Activated CD4-positive, alpha-beta T cell treated with anti-CD3 and anti-CD28 coated beads for 48 hours (primary cell): ENCODE measurements around the gene KRT6B.
"Not testable (repeated sequence)": the region's sequence is repeated elsewhere in the genome, so short reads cannot be mapped to it uniquely, and the experiment has no call there.

Experiments used
- DNase-seq: peaks from one replicate; pipeline ENCODE4 v3.0.0-alpha.2; 2020

Gene KRT6B

DNA sequence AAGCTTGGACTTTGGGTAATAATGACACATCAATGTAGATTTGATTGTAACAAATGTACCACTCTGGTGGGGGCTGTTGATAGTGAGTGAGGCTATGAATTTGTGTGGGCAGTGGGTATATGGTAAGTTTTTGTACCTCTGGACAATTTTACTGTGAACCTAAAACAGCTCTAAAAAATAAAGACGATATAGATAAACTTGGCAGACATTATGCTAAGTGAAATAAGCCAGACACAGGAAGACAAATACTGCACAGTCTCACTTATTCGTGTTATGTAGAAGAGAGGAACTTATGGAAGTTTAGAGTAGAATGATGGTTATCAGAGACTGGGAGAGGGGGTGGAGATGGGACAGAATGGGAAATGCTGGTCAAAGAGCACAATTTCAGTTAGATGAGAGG lies 13.0 kb upstream of the KRT6B start:
- no peak for DNase-seq

DNA sequence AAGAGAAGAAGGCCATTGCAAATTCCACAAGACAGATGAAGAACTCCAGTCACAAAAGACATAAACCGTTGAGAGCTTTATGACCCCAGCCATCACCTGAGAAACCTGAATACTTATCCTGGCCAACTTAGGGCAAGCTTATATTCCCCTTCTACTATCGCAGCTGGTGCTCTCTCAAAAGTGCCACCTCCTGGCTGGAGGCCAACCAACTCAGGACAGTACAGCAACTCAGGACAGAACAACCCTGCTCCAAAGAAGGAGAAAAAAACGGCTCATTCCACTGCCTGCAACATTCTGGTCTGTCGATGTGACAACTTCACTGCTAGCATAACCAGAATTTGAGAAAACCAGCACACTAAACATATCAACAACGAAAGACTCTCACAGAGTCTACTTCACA lies 9.7 kb upstream of the KRT6B start:
- no peak for DNase-seq

DNA sequence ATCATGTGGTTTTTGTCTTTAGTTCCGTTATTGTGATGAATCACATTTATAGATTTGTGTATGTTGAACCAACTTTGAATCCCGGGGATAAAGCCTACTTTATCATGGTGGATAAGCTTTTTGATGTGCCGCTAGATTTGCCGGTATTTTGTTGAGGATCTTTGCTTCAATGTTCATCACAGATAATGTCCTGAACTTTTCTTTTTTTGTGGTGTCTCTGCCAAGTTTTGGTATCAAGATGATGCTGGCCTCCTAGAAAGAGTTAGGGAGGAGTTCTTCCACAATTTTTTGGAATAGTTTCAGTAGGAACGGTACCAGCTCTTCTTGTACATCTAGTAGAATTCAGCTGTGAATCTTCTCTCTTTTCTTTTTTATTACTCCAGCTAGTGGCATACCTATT lies 6.9 kb upstream of the KRT6B start:
- DNase-seq = no peak

DNA sequence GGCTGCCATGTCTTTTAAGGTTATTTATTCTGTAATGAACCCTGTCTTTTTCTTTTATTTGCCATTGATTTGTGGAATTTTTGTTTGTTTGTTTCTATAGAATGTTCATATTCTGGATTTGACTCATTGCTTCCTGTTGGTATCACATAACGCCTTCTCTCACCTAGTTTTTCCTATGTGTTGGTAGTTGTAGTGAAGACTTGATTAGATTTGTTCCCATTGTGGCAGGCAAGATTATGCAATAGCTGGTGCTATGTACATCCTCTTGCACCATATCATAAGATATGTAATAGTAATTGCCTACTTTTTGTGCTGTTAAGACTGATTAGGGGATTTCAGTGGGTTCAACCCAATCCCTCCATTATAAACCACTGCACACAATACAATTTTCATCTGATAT lies 3.9 kb upstream of the KRT6B start:
- DNase-seq = no peak

DNA sequence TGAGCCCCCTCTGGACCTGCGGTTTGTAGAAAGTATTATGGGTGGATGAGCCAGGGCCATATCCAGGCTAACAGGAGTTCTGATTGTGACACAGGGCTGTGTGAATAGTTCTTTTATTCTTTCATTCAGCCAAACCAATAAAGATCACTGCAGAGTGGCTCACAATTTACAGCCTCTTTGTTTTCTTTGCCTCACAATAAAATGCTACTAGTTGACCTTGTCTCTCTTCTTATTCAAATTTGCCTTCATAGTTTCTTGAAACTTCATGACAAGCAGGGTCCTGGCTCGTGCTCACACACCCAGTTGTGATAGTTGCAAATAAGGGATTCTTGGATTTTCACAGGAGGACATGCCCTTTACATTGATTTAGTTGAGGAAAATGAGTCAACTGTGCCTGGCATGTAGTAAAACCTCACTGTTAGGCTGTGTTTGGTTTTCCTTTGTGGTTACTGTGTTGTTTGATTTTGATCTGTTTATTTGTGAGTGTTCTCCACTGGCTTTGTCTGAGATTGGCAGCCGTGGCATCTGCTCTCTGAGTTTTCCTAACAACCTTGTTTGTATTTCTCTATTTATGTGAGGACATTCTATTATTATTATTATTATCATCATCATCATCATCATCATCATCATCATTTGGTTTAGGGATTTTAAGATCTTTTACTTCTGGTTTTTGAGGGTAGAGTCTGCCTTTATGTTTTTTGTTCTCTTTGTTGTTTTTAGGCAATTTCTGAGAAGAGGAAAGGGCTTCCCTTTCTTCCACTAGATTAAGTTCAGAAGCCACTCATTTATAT lies 2.7 kb upstream of the KRT6B start:
- no peak for DNase-seq

DNA sequence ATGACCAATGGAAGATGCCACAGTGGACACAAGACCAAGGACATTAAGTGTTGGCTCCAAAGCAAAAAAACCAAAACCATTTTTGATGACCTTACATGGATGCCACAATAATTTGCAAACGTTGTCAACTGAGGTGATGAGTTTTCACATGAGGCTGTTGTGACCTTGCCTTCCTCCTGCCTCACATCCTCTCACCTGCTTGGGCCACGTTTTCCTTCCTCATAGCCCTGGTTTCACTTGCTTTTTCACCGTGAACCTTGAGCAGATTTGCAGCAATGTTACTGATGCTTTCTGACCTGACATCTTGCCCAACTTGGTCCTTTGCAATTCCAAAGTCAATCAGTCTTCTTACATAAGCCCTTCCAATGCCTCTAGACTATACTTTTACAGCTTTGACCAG lies 3.7 kb downstream of the KRT6B start:
- no peak for DNase-seq

DNA sequence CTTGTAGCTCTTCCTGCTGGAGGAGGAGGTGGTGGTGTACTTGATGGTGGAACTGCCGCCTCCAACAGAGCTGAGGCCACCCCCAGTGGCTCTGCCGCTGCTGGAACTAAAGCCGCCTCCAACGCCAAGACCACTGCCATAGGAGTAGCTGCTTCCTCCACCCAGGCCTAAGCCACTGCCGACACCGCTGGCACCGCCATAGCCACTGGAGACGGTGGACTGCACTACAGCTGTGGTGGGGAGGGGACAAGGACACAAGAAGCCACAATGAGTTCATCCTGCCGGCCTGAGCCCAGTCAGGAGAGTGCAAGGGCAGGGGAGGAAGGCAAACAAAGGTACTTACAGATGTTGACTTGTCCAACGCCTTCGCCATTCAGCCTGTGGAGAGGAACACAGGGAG lies 4.8 kb downstream of the KRT6B start:
- not testable (repeated sequence) for DNase-seq

DNA sequence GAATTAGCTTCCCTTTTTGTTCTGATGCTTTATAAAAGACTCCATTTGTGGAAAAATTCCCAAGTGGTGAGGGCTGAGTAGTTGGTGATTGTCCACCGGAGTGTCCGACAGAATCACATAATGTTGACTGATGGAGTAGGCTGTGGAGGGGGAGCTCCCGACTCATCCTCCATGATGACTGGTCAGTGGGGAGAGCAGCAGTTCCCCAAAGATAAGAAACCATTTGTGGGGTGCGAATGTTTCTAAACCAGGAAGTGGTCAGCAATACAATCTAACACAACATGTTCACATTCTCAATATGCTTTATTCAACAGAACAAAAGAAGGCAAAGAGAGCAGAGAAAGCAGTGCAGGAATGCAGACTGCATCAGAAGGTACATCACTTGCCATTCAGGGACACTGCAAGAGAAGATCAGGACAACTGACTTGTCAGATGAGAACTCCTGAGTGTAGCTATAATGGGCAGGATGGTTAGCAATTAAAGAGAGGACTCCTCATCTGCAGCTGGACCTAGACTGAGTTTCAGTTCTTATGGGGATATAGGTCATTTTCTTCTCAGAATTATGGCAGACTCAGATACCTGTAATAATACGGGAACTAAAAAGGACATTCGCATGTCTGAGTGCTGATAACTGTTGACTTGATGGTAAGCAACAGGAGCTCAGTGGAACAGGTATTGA lies 5.4 kb downstream of the KRT6B start:
- DNase-seq = no peak

DNA sequence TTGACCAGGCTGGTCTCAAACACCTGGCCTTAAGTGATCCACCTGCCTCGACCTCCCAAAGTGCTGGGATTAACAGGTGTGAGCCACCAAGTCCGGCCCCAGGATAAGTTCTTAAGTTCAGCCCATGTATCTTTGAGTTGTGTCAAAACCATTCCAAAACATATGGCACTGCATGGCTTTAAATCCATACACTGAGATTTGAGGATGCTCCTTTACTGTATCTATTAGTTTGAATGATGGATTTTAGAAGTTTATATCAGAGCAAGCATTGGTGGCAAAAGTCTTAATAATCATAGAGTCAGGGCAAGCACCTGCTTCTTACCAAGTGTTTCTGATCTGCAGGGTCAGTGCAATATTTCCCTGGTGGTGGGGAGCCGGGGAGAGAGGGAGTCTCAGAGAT lies 6.1 kb downstream of the KRT6B start:
- no peak for DNase-seq

DNA sequence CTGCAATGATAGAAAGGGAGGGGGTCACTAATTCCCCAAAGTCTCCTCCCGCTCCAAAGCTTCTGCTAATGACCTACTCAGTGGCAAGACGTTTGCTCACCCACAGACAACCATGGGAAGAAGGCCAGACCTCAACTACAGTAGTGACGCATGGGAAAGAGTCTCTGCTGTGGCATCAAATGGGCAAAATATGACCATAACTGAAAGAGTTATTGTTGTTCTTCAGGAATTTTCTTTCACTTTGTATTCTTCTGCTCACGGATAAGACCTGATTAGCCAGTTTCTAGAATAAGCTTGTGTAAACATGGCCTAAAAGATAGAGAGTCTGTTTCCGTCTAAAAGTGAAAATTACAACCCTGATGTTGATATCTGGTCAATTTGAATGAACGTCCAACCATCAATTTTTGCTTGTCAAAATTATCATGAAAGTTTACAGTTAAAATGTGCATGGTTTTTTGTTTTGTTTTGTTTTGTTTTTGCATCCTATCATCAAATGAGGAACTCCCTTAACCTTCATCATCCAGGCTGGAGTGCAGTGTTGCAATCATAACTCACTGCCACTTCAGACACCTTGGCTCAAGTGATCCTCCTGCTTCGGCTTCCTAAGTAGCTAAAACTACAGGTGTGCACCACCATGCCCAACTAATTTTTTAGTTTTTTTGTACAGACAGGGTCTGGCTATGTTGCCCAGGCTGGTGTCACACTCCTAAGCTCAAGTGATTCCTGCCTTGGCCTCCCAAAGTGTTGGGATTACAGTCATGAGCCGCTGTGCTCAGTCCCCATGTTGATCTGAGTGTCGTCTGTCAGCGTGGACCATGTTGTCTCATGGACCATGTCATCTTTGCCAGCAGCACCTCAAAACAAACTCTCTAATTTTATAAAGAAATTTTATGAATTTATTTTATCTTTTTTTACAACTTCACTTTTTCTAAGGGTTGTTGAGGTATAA lies 7.0 kb downstream of the KRT6B start:
- no peak for DNase-seq

DNA sequence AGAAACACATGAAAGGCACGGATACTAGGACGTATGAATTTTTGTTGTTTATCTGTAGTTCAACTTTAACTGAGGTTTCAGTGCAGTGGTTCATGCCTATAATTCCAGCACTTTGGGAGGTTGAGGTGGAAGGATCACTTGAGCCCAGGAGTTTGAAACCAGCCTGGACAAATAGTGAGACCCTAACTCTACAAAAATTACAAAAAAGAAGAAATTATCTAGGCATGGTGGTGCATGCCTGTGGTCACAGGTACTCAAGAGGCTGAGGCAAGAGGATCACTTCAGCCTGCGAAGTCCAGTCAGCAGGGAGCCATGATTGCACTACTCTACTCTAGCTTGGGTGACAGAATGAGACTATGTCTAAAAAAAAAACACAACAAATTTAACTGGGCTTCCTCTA lies 8.0 kb downstream of the KRT6B start:
- DNase-seq = no peak

DNA sequence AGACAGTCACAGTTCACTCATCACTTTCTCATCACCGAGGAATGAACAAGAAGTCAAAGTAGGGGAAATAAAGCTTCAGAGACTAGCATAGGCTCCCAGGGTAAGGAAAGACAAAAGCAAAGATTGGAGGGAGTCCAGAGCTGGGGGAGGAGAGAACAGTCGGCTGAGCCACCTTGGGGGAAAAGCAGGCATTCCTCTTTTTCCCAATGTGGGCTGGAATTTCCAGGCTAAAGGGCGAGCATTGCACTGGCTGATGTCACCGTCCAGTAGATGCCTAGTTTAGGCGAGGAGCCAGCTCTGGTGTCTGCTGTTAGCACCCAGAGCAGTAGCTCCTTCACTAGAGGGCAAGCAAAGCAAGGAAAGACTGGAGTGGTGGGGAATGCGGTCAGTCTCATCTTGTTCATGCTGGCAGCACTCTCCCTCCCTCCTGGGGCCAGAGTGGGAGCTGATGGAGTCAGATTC lies 9.3 kb downstream of the KRT6B start:
- DNase-seq = no peak

DNA sequence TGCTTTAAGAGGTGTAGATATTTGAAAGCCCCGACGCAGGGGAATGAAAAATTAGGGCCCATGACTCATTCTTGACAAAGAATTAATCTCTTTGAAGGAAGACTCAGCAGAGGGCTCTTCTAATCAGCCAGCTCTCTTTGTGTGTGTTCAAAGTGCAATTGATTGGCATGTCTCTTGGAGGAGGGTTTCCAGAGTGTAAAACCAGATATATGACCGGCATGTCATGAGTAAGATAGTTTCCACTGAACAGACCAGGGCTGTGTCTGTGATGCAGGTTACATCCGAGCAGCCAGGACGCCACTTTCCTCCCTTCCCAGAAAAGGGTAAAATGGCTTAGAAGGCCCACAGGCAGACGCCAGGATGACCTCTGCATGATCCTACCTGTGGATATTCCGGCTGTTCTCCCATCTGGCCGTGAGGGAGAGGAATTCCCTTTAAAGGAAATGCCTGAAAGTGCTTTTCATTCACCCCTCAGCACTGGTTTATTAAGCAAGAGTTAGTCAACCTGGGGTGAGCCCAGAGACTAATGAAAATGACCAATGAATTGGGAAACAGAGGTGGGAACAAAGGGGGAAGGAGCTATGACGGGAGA lies 10.5 kb downstream of the KRT6B start:
- no peak for DNase-seq

DNA sequence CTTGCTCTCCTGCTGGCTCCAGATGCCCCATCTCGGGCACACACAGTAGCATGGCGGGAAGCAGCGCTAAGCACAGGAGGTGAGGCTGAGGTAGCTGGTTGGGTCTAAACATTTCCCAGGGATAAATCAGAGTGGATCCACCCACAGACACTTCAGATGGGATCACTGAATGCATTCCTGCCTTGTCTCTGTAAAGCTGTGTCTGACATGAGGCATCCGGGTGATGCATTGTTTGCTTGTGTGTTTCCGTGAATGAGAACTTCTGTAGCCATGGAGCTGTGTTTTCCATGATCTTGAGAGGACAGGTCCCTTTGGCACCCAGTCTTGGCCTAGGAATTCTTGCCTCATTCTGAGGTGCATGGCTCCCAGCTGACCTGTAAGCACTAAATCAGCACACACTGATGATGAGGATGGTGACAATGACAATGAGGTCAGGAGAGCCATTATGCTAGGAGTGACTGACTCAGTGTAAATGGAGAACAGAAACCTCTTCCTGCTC lies 11.1 kb downstream of the KRT6B start:
- DNase-seq = no peak

DNA sequence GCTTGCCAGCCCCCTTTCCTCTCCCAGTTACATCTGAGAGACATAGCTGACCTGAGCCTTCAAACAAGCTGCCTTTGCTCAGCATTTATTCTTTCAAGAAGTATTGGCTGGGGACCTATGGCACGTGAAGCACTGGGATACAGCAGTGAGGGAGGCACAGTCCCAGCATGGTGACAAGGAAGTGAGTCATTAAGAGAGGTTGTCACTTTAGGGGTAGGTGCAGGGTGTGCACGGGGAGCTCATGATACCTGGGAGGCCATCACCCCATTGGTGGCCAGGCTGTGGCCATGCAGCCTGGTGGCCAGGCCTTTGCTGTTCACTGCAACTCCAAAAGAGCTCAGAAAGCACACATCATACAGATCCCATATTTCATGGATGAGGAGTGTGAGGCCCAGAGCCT lies 12.1 kb downstream of the KRT6B start:
- no peak for DNase-seq

DNA sequence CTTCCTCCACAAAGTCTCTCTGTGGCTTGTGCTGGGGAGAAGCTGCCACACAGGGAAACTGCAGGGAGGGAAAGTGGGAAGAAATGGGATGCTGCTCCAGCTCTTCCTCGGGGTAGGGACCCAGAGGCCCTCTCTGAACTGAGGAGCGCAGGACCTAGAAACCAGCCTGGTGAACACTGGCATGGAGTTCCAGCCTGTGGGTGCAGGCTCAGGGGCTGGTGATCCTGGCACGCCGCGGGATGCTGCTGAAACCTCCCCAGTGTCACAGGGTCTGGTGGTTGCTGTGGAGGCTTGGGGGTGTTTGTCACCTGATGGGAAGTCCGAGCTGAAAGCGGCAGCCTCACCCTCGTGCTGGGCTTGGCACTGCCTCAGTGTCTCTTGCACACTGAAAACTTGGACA lies 12.5 kb downstream of the KRT6B start:
- DNase-seq = no peak

DNA sequence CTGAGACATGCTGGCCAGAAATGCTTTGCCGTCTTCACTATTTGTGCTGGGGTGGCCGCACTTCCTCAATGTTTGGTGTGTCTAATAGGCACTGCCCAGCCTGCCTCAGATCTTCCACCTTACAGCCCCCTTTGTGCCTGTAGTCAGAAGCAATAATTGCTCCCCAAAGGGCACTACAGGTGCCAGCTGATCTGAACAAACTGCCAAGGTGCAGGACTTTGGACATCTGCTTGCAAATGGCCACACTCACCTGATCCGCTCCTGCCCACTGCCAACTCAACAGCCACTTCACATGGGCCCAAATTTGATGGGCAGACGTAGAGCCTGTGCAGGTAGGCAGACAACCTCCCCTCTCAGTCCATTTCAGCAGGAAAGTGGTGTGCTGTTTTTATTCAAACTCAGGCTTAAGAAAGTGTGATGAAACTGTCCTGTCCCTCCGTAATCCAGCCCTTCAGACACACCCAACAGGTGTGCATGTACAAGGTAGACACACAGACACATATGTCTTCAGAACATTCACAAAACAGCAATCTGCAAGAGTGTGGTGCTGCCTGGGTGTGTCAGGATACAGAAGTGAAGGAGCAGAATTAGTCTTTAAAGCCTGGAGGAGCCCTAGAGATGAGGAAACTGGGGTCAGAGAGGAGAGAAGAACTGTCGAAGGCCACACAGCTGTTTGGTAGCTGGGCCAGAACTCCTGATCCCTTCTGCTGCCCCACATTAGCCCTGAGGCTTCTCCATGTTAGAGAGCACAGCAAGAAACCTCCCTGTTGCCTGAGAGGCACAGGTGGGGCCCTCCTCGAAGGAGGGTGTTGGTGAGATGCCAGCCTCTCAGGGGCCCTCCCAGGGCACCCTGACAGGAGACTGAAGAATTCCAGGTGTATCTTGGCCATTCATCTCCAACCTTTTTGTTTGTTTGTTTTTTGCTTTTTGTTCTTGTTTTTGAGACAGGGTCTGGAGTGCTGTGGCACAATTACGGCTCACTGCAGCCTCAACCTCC lies 13.3 kb downstream of the KRT6B start:
- DNase-seq = no peak

DNA sequence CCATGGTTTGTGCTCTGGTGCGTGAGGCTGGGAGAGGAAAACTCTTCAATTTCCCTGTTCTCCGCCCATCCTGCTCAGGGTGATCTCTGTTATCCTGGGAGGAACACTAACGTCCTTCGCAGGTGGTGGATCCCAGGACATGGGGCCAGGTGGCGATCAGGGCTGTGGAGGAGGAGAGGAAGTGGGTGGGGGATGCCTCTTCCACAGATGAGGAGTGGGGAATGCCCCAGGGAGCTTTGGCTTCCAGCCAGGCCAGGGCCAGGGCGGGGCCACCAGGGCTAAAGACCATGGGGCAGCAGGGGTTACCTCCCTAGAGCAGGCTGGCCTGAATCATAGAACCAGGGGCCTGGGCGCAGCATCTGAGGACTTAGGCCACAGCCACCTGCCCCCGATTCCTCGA lies 14.4 kb downstream of the KRT6B start:
- no peak for DNase-seq

DNA sequence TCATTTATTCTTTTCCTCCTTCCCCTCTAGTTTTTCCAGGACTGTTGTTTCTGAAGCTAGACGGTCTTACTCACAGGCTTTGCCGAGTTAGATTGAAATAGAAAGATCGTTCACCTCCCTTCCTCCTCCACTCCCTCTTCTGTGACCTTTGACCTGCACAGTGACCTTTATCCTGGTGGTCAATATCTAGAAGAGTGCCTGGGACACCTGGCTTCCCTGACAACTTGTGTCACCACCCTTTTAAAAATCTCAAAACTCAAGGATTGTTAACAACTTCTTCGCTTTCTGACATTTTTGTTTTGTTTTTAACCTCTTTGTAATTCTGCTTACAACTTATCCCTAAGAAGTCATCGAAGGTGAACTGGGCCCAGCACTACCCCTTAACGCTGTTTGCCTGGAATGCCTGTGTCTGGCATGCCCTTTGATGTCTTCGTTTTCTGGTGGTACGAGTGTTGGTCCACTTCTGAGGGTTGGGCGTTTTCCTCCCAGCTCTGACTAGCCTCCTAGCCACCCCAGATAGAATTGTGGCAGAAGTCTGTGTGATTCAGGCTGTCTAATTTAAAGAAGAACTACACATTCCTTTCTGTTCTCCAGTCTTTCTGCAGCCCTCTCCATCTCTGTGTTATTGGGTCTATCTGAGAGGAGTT lies 15.0 kb downstream of the KRT6B start:
- no peak for DNase-seq

DNA sequence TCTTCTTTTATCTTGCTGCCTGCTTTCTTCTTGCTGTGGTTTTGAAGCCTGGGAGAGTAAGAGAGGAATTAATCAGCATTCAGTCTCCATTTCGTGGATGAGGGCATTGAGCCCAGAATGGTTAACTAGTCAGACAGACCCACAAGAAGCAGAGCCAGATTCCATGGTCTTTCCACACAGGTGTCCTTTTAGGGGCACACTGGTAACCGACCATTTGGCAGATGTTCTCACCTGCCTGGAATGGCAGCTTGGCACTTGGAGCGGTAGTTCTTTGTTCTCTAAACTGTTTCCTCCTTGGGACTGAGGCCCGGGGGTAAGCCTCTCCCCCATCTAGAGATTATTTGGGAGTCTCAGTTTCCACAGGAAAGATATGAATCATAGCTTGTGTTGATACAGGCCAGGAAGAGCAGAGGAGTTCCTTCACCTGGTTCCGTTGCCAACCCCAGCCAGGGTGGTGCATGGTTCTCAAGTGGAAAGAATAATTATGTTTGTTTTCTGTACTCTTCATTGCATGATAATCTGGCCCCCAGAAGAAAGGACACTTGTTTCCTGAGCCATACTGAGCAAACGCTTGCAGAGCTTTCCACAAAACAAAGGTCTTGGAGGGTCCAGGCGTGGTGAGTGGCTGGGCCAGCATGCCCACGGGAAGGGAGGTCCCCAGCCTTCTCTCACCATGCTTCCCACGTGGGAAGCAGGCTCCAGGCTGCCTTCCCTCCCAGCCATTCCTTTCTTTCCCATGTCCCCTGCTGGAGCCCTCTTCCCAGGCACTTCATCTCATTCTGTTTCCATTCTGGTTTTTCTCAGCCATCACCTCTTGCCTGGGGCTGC lies 15.7 kb downstream of the KRT6B start:
- DNase-seq = no peak
